Sigmoid colon (tissue), 4 donors: Measurements from ENCODE around the gene DLGAP4.

ENCODE experiments used
- CTCF ChIP-seq, 4 experiments: fragments of 450-650 bp in 3 of 4; fragments of 200-600 bp in 1 of 4; IDR thresholded peaks; one replicate each; pipeline ENCODE4 v1.5.1; 2016 to 2019; ENCODE audit warnings: antibody characterized with exemption in 4 of 4, mild to moderate bottlenecking in 3 of 4, moderate library complexity in 2 of 4
- EP300 ChIP-seq, 4 donors: sonication (generic); formaldehyde crosslinking; IDR thresholded peaks; one replicate each; pipeline ENCODE4 v1.6.1; 2017; ENCODE audit warnings: antibody characterized with exemption in 4 of 4
- POLR2A ChIP-seq, 2 donors: fragments of 450-650 bp; IDR thresholded peaks; one replicate each; pipeline ENCODE4 v1.6.1; 2016; ENCODE audit warnings: antibody characterized with exemption in 2 of 2, mild to moderate bottlenecking in 2 of 2, moderate library complexity in 2 of 2

- TF ChIP-seq CTCF (IDR thresholded peaks at IDR 0.05) (no peak), EP300 (IDR thresholded peaks at IDR 0.05) (no peak), POLR2A (IDR thresholded peaks at IDR 0.05) (no peak)
Measured at GRCh38 chr20:36386236-36386635, 80.1 kb downstream of the DLGAP4 start.
